Ammon's horn (tissue), 1 donor: ENCODE measurements around the gene GATB.
"Not testable (repeated sequence)": the region's sequence is repeated elsewhere in the genome, so short reads cannot be mapped to it uniquely, and the experiment has no call there.

Source experiments
- DNase-seq: peaks from one replicate; pipeline ENCODE4 v3.0.0-alpha.2; 2016; ENCODE audit warnings: low spot score

The GATB gene

DNA sequence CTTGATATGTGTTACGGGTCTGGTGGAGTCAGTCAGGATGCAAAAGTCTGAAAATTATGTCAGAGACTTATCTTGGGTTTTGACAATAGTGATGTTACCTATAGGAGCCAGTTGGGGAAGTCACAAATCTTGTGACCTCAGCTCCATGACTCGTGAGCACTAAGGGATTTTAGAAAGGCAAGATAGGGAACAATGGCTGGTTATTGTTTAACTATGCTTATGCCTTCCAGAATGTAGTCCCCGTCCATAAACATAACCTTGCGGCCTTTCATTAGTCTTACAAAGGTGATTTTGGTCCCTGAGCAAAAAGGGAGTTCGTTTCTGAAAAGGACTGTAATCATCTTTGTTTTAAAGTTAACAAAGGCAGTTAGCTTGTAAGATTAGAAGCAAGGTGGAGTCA lies 23.9 kb upstream of the GATB start:
- no peak for DNase-seq

DNA sequence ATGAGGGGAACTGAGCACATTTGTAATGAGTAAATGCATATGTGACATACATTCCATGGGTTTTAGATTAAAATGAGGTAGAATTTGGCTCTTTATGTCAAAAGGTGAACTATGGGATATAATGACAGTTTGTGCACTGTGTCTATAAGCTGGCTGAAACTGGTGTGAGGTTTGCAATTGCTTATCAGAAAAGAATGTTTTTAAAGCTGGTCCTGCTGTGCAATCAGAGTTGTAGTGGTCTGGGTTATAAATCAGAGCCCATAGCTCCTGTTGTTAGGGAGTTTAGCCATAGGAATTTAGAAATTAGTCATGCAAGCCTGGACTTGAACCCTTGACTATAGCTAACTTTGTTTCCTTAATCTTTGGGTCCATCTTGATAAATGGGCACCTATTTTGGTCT lies 23.1 kb upstream of the GATB start:
- no peak for DNase-seq

DNA sequence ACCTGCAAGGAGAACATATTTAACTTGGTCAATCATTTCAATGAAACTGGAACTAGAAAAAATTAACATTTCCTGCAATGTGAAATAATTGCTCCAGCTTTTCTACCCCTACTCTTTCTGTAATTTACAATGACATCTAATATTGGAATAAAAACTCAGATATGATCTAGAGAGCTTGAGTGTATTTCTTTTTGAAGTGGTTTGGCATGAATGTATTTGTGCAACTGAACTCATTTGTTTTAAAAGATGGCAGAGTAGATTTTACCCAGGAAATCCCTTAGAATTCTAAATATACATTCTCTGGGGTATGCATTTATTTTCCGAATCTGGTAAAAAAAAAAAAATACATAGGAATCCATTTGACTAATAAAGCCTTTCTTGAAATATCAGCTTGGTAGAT lies 21.5 kb upstream of the GATB start:
- no peak for DNase-seq

GRCh38 chr4:151781026-151781425 lies 20.2 kb upstream of the GATB start:
- peak; percentile 52 for DNase-seq

DNA sequence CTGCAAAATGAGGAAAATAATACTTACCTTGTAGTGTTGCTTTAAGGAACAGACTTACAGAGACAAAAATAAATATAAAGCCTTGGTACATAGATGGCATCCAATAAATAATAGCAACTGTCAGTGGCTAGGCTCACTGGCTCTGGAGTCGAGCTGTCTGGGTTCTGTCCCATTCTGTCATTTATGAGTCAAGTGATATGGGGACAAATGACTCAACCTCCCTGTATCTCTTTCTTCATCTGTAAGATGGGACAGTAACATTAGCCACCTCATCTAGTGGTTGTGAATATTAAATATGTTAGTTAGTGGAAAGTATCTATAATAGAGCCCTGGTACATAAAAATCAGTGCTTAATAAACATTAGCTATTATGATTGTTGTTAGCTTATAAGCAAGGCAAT lies 16.7 kb upstream of the GATB start:
- DNase-seq = no peak

- no peak for DNase-seq
Measured at GRCh38 chr4:151774324-151774723, 13.5 kb upstream of the GATB start.

DNA sequence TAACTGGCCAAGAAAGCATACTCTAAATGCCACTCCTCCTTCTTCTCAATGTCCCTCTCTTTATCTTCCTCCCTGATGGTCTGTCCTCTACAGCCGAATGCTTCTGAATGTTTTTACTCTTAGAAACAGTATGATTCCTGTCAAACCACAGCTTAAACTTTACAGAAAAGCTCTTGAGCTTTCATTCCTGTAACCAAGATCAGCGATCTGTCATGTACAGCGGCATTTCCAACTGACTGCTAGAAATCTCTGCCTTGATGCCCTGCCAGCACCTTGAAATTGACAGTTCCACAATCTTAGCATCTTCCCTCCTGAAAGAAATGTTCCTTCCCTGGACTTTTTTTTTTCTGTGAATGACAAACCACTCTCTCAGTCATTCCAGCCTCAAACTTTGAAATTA lies 11.5 kb upstream of the GATB start:
- DNase-seq = no peak

GRCh38 chr4:151771664-151772063 lies 10.9 kb upstream of the GATB start:
- DNase-seq = no peak

DNA sequence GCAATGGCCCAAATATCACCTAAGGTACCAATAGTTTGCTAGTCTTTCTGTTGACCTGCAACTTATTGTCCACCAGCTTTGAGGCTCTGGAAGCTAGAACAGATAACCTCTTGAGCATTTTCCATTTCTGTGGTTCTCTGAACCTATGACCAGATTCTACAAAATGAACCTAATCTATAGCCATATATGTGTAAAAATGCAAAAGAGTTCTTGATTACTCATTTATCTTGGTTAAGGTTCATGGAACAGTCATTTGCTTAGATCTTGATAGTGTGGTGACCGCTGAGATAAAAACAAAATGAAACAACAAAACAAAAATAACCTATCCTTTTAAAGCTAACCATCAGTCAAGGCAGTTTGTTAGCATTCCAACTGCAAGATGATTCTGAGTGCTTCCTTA lies 9.3 kb upstream of the GATB start:
- DNase-seq = no peak

DNA sequence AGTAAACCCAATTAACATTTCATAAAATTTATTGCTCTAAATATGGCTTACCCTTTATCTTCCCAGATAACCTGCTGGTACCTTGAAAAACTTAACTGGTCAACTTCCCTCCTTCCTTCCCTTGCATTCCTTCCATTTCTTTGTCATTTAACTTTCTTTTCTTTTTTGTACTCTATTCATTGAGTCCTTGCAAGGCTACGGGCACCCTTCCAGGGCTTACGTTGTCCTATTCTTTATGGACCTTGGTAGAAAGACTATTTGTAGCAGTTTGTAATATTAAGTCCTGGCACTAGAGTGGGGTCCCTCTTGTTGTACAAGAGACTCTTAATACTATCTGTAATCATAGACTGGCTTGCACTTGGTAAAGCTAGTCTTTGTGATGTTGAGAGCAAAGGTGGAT lies 8.0 kb upstream of the GATB start:
- DNase-seq = no peak

DNA sequence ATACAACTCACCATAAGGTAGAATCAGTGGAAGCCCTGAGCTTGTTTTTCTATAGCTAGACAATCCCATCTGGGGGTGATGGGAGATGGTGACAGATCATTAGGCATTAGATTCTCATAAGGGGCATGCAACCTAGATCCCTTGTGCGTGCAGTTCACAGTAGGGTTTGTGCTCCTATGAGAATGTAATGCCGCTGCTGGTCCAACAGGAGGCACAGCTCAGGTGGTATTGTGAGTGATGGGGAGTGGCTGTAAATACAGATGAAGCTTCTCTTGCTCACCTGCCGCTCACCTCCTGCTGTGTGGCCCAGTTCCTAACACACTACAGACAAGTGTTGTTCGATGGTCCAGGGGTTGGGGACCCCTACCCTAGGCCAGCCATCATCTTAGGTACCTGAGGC lies 5.9 kb upstream of the GATB start:
- DNase-seq = no peak

- DNase-seq = no peak
Measured at GRCh38 chr4:151760002-151760401, 805 bp downstream of the GATB start.

DNA sequence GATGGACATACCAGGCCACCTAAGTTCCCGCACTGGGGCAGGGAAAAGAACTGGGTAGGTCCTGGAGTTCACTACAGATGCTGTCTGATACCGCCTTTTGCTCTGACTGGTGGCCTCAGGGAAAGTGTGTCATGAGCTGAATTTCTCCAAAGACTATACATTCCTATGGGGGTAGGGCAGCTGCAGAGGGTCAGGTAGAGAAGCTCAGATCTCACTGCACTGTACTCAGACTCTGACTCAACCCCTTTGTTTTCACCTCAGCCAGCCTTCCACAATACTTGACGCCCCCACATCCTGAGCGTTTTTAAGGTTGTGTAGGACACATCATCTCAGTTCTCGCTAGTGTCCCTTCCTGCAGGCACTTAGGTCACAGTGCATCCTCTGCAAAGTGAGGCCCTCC lies 7.8 kb downstream of the GATB start:
- no peak for DNase-seq

DNA sequence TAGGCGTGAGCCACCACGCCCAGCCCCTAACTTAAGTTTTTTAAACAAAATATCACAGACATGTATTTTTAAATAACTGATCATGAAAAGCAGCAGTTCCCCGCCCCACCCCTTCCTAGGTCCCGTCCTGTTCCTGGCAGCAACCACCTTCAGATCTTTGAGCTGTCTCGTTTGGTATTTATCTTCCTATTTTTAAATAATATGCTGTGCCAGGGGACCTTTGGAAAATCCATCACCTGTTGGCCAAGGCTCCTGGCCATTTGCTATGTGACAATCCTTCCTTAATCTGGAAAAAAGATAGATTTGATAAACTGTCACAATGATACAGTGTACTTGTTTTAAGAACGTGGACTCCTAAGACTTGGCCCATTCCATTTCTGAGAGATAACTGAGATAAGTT lies 10.7 kb downstream of the GATB start:
- no peak for DNase-seq

- no peak for DNase-seq
Measured at GRCh38 chr4:151745481-151746231, 15.2 kb downstream of the GATB start.

DNA sequence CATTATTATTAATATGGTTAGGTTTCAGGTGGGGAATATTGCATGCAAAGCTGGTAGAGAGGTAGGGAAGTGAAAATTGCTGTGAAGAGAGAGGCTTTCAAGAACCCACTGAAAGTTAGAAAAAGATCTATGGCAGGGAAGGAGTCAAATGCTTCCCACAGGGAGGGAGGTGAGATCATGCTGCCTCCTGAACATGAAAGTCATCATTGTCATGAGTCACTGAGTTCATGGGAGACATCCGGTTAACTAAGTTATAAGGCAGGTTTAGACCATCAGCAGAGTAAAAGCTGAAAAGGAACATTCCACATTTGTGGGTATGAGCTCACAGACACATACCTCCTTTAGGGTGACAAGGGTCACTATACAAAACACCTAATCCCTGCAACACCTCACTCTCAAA lies 16.2 kb downstream of the GATB start:
- DNase-seq = no peak

DNA sequence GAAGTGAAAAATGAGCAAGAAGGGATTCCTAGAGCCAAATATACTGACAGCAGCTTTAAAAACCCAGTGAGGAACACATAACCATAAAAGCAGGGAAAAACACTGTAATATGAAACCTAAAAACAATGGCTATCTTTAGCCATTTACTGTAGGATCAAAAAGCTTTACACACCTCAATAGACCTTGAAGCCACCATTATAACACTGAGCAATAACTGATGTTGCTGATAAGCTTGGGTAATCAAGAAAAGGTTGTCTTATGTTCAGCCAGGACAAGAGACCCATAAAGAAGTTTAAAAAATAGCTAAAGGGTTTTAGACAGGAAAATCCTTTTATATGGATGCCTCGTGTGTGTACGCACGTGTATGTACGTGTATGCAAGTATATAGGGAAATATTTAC lies 16.9 kb downstream of the GATB start:
- DNase-seq = no peak

DNA sequence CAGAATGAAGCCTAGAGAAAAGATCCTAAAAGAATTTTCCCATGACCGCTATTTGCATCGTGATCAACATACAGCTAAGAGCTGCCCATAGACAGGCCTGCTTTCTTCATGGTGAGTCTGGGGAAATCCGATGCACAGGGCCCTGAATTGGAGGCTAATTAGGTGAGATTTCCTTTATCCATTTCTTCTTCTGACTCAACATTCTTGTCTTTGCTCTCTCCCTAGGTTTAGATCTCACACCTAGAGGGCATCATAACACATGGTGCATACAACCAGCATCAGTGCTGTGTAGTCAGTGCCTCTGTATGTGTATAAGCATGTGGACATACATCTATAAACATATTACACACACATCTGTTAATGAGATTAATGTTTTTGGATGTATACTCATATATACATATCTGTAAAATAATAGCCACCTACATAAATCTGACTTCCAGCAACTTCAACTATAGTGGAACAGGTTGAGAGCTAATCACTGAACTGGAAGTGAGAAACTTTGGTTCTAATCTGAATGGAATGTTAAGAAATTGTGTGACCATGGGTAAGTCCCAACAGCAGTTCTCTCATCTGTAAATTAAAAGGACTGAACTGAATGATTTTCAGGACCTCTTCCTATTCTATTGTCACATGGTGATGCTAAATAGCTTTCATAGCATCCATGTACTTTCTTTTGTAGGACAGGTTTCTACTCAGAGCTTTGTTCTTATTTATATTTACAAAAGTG lies 17.5 kb downstream of the GATB start:
- DNase-seq = no peak

DNA sequence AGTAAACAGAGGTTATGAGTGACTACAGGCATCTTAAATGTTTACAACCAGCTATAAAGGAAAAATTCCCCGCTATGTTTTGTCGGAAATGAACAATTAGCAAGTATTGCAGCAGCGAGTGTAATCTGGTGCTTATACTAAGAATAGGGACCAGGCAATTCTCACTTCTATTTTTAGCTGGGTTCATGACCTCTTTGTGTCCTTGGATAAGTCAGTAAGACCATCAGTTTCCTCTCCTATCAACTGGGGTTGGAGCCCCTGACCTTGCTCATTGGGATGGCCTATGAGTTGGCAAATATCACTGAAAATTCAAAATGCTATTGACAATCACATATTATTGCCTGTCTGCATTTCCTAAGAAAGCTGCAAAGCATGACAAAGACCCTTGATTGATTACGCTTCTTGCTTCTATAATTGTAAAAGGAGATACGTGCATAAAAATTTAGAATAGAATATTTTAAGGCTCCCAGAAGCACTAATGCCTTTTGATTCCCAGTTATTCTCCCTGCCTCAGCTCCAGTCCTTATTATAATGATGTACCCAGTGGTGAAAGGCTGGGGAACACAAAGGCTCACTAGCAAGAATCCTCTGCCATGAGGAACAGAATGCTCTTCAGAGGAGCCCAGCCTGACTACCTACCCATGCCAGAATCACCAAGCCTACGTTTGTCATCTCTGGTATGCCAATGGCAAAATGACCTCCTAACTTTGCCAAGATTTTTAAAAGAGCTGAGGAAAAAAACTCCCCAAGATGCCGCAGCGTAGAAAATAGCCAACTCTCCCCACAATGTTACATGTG lies 21.9 kb downstream of the GATB start:
- DNase-seq = no peak

DNA sequence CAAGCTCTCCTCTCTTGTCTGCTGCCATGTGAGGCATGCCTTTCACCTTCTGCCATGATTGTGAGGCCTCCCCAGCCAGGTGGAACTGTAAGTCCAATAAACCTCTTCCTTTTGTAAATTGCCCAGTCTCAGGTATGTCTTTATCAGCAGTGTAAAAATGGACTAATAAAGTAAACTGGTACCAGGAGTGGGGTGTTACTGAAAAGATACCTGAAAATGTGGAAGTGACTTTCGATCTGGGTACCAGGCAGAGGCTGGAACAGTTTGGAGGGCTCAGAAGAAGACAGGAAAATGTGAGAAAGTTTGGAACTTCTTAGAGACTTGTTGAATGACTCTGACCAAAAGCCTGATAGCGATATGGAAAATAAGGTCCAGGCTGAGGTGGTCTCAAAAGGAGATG lies 24.0 kb downstream of the GATB start:
- not testable (repeated sequence) for DNase-seq

GRCh38 chr4:151736361-151736760 lies 24.4 kb downstream of the GATB start:
- no peak for DNase-seq

DNA sequence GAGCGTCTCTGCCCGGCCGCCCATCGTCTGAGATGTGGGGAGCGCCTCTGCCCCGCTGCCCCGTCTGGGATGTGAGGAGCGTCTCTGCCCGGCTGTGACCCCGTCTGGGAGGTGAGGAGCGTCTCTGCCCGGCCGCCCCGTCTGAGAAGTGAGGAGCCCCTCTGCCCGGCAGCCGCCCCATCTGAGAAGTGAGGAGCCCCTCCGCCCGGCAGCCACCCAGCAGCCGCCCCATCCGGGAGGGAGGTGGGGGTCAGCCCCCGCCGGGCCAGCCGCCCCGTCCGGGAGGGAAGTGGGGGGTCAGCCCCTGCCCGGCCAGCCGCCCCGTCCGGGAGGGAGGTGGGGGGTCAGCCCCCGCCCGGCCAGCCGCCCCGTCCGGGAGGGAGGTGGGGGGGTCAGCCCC lies 29.1 kb downstream of the GATB start:
- DNase-seq = not testable (repeated sequence)
